ENCODE results near the gene VRTN.

Gene VRTN

GRCh38 chr14:74407801-74408154 is 59.5 kb downstream of the VRTN start:
- no peak for TF ChIP-seq CTCF (IDR thresholded peaks at IDR 0.05; ENCODE audit: low read depth, low read length)
- DNase-seq (ENCODE audit: extremely low read depth, low read depth) = no peak

DNA sequence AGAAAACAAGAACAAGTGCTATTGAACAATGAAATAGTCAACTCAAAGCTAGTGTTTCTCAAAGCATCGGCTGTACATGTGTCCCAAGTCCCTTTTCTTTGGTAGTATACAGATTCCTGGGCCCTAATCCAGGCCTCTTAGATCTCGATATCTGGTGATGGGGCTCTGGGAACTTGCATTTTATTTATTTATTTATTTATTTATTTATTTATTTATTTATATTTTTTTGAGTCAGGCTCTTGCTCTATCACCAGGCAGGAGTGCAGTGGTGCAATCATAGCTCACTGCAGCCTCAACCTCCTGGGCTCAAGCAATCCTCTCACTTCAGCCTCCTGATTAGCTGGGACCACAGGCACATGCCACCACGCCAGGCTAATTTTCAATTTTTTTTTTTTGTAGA is 60.6 kb downstream of the VRTN start:
- TF ChIP-seq CTCF (IDR thresholded peaks at IDR 0.05; ENCODE audit: low read depth, low read length) = no peak
- DNase-seq (ENCODE audit: extremely low read depth, low read depth) = no peak

GRCh38 chr14:74409441-74409840 is 61.2 kb downstream of the VRTN start:
- DNase-seq (ENCODE audit: extremely low read depth, low read depth) = no peak
- TF ChIP-seq CTCF (IDR thresholded peaks at IDR 0.05; ENCODE audit: low read depth, low read length) = no peak
